Ishikawa (cell line): ENCODE data around the gene TRERF1.

Source experiments
- CREB1 ChIP-seq: IDR thresholded peaks from 2 replicates; pipeline ENCODE4 v1.6.1; 2012; ENCODE audit warnings: low read depth
- EGR1 ChIP-seq: IDR thresholded peaks from 2 replicates; pipeline ENCODE4 v1.6.1; 2012
- FOXM1 ChIP-seq: IDR thresholded peaks from 2 replicates; pipeline ENCODE4 v1.6.1; 2012; ENCODE audit warnings: low read depth, borderline replicate concordance
- TCF12 ChIP-seq: IDR thresholded peaks from 2 replicates; pipeline ENCODE4 v1.6.1; 2012; ENCODE audit warnings: low read depth
- YY1 ChIP-seq: IDR thresholded peaks from 2 replicates; pipeline ENCODE4 v1.6.1; 2012; ENCODE audit warnings: low read depth
- ZBTB7A ChIP-seq: IDR thresholded peaks from 2 replicates; pipeline ENCODE4 v1.6.1; 2012; ENCODE audit warnings: low read depth
- TF ChIP-seq, protein P1 (sequence below): IDR thresholded peaks from 2 replicates; pipeline ENCODE4 v1.6.1; 2012; ENCODE audit warnings: low read depth, mild to moderate bottlenecking

DNA sequence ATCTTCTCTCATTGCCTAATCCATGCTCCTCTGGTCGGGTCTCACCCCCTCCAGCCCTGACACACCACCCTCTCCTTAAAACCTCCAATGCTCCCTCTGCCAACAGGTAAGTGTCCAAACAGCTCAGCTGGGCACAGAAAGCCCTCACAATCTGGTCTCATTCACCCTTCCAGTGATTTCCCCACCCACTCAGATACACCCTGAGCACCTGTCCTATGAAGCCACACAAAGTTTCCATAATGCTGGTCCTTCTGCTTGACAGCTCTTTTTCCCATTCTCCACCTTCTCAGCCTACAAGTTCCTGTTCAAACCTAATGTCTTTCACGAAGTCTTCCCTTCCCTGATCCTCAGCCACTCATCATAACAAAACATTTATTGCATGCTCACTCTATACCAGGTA is 164.0 kb downstream of the TRERF1 start:
- TF ChIP-seq TCF12, result no peak
- no peak for TF ChIP-seq CREB1
- no peak for TF ChIP-seq FOXM1
- TF ChIP-seq EGR1, result no peak
- TF ChIP-seq YY1, result no peak
- TF ChIP-seq, protein P1, sequence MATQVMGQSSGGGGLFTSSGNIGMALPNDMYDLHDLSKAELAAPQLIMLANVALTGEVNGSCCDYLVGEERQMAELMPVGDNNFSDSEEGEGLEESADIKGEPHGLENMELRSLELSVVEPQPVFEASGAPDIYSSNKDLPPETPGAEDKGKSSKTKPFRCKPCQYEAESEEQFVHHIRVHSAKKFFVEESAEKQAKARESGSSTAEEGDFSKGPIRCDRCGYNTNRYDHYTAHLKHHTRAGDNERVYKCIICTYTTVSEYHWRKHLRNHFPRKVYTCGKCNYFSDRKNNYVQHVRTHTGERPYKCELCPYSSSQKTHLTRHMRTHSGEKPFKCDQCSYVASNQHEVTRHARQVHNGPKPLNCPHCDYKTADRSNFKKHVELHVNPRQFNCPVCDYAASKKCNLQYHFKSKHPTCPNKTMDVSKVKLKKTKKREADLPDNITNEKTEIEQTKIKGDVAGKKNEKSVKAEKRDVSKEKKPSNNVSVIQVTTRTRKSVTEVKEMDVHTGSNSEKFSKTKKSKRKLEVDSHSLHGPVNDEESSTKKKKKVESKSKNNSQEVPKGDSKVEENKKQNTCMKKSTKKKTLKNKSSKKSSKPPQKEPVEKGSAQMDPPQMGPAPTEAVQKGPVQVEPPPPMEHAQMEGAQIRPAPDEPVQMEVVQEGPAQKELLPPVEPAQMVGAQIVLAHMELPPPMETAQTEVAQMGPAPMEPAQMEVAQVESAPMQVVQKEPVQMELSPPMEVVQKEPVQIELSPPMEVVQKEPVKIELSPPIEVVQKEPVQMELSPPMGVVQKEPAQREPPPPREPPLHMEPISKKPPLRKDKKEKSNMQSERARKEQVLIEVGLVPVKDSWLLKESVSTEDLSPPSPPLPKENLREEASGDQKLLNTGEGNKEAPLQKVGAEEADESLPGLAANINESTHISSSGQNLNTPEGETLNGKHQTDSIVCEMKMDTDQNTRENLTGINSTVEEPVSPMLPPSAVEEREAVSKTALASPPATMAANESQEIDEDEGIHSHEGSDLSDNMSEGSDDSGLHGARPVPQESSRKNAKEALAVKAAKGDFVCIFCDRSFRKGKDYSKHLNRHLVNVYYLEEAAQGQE, result no peak
- no peak for TF ChIP-seq ZBTB7A
